T-helper 2 cell treated with Interferon-gamma antibody and Interleukin-4, amounts not matched to agents 5 μg/mL and 100 μg/mL, for 36 hours (primary cell): ENCODE data around the gene SMAD3.

Experiments used
- DNase-seq: peaks from one replicate; pipeline ENCODE4 v3.0.0; 2021; ENCODE audit warnings: low spot score
- H3K27ac Mint-ChIP-seq: one replicate; pipeline ENCODE4 v1.8.0; 2021; ENCODE audit warnings: mild to moderate bottlenecking, mixed read lengths
- H3K27me3 Mint-ChIP-seq: one replicate; pipeline ENCODE4 v1.8.0; 2021; ENCODE audit warnings: low read depth, mixed read lengths
- H3K36me3 Mint-ChIP-seq: one replicate; pipeline ENCODE4 v1.8.0; 2021; ENCODE audit warnings: low read depth, mixed read lengths
- H3K4me1 Mint-ChIP-seq: one replicate; pipeline ENCODE4 v1.8.0; 2021; ENCODE audit warnings: low read depth, mixed read lengths
- H3K4me3 Mint-ChIP-seq: one replicate; pipeline ENCODE4 v1.8.0; 2022; ENCODE audit warnings: mild to moderate bottlenecking, moderate library complexity, mixed read lengths
- H3K9me3 Mint-ChIP-seq: one replicate; pipeline ENCODE4 v1.8.0; 2021; ENCODE audit warnings: mixed read lengths

The SMAD3 gene

GRCh38 chr15:67063689-67064606 is 1.5 kb upstream of the SMAD3 start:
- H3K4me3 Mint-ChIP-seq, result peak overlapping the region; percentile 54
- H3K27me3 Mint-ChIP-seq, result peaks cover 29% of the 10 kb centered on the region
- no peaks in the 10 kb centered on the region for H3K9me3 Mint-ChIP-seq
- H3K27ac Mint-ChIP-seq, result peak overlapping the region; percentile 15
- peaks cover 23% of the 10 kb centered on the region for H3K36me3 Mint-ChIP-seq
- H3K4me1 Mint-ChIP-seq, result peaks cover 38% of the 10 kb centered on the region
- no peak for DNase-seq

GRCh38 chr15:67064607-67065530 is 533 bp upstream of the SMAD3 start:
- DNase-seq, result peak; percentile 26

GRCh38 chr15:67066041-67066958 is 898 bp downstream of the SMAD3 start:
- peaks cover 44% of the 10 kb centered on the region for H3K36me3 Mint-ChIP-seq
- peaks cover 57% of the 10 kb centered on the region for H3K4me1 Mint-ChIP-seq
- DNase-seq, result no peak

More at GRCh38 chr15:67064607-67065530, 533 bp upstream of the SMAD3 start:
- no peak overlapping the region for H3K27ac Mint-ChIP-seq
- H3K4me3 Mint-ChIP-seq, result peak overlapping the region; percentile 60
- no peaks in the 10 kb centered on the region for H3K9me3 Mint-ChIP-seq
- peaks cover 44% of the 10 kb centered on the region for H3K4me1 Mint-ChIP-seq
- H3K27me3 Mint-ChIP-seq, result peaks cover 25% of the 10 kb centered on the region
- H3K36me3 Mint-ChIP-seq, result peaks cover 29% of the 10 kb centered on the region

GRCh38 chr15:67066959-67067853 is 1.8 kb downstream of the SMAD3 start:
- peaks cover 21% of the 10 kb centered on the region for H3K27me3 Mint-ChIP-seq
- no peaks in the 10 kb centered on the region for H3K9me3 Mint-ChIP-seq
- H3K4me1 Mint-ChIP-seq, result peaks cover 55% of the 10 kb centered on the region
- H3K4me3 Mint-ChIP-seq, result peak overlapping the region; percentile 99
- H3K27ac Mint-ChIP-seq, result peak overlapping the region; percentile 90
- DNase-seq, result no peak
- peaks cover 45% of the 10 kb centered on the region for H3K36me3 Mint-ChIP-seq

More at GRCh38 chr15:67066041-67066958, 898 bp downstream of the SMAD3 start:
- Mint-ChIP-seq H3K9me3 (no peaks in the 10 kb centered on the region), H3K27me3 (peaks cover 25% of the 10 kb centered on the region), H3K4me3 (peak overlapping the region; percentile 99), H3K27ac (peak overlapping the region; percentile 90)

- H3K36me3 Mint-ChIP-seq, result peaks cover 53% of the 10 kb centered on the region
- no peak for DNase-seq
- no peaks in the 10 kb centered on the region for H3K9me3 Mint-ChIP-seq
- peak overlapping the region; percentile 90 for H3K27ac Mint-ChIP-seq
- H3K27me3 Mint-ChIP-seq, result peaks cover 17% of the 10 kb centered on the region
- H3K4me3 Mint-ChIP-seq, result peak overlapping the region; percentile 99
- peaks cover 61% of the 10 kb centered on the region for H3K4me1 Mint-ChIP-seq
Observed at GRCh38 chr15:67067930-67068551, 2.6 kb downstream of the SMAD3 start.

- H3K9me3 Mint-ChIP-seq, result no peaks in the 10 kb centered on the region
- H3K27ac Mint-ChIP-seq, result no peak overlapping the region
- H3K4me1 Mint-ChIP-seq, result peaks cover 59% of the 10 kb centered on the region
- peak overlapping the region; percentile 99 for H3K4me3 Mint-ChIP-seq
- peaks cover 9% of the 10 kb centered on the region for H3K27me3 Mint-ChIP-seq
- DNase-seq, result no peak
- peaks cover 57% of the 10 kb centered on the region for H3K36me3 Mint-ChIP-seq
Observed at GRCh38 chr15:67068710-67069400, 3.5 kb downstream of the SMAD3 start.

- Mint-ChIP-seq H3K4me3 (peak overlapping the region; percentile 99), H3K27ac (no peak overlapping the region), H3K9me3 (no peaks in the 10 kb centered on the region), H3K4me1 (peaks cover 66% of the 10 kb centered on the region), H3K27me3 (no peaks in the 10 kb centered on the region), H3K36me3 (peaks cover 65% of the 10 kb centered on the region)
- DNase-seq, result no peak
Observed at GRCh38 chr15:67070150-67070549, 4.7 kb downstream of the SMAD3 start.

GRCh38 chr15:67070892-67071664 is 5.7 kb downstream of the SMAD3 start:
- H3K4me3 Mint-ChIP-seq, result peak overlapping the region; percentile 18
- H3K9me3 Mint-ChIP-seq, result no peaks in the 10 kb centered on the region
- peaks cover 73% of the 10 kb centered on the region for H3K4me1 Mint-ChIP-seq
- no peak overlapping the region for H3K27ac Mint-ChIP-seq
- no peak for DNase-seq
- H3K27me3 Mint-ChIP-seq, result no peaks in the 10 kb centered on the region
- H3K36me3 Mint-ChIP-seq, result peaks cover 71% of the 10 kb centered on the region

- peaks cover 77% of the 10 kb centered on the region for H3K36me3 Mint-ChIP-seq
- peaks cover 83% of the 10 kb centered on the region for H3K4me1 Mint-ChIP-seq
- peak overlapping the region; percentile 80 for H3K27ac Mint-ChIP-seq
- no peak for DNase-seq
- peak overlapping the region; percentile 67 for H3K4me3 Mint-ChIP-seq
- H3K27me3 Mint-ChIP-seq, result no peaks in the 10 kb centered on the region
- no peaks in the 10 kb centered on the region for H3K9me3 Mint-ChIP-seq
Observed at GRCh38 chr15:67072442-67072841, 7.0 kb downstream of the SMAD3 start.

- Mint-ChIP-seq H3K27ac (peak overlapping the region; percentile 80), H3K4me3 (peak overlapping the region; percentile 67), H3K4me1 (peaks cover 83% of the 10 kb centered on the region), H3K36me3 (peaks cover 75% of the 10 kb centered on the region), H3K27me3 (no peaks in the 10 kb centered on the region), H3K9me3 (no peaks in the 10 kb centered on the region)
- DNase-seq, result no peak
Observed at GRCh38 chr15:67072958-67073357, 7.6 kb downstream of the SMAD3 start.

GRCh38 chr15:67074886-67075229 is 9.5 kb downstream of the SMAD3 start:
- peaks cover 78% of the 10 kb centered on the region for H3K4me1 Mint-ChIP-seq
- H3K27me3 Mint-ChIP-seq, result no peaks in the 10 kb centered on the region

More at GRCh38 chr15:67074886-67075229, 9.5 kb downstream of the SMAD3 start:
- DNase-seq, result no peak
- peaks cover 73% of the 10 kb centered on the region for H3K36me3 Mint-ChIP-seq
- peak overlapping the region; percentile 85 for H3K4me3 Mint-ChIP-seq
- H3K27ac Mint-ChIP-seq, result peak overlapping the region; percentile 98
- no peaks in the 10 kb centered on the region for H3K9me3 Mint-ChIP-seq
